ENCODE results near the gene GSAP.

DNA sequence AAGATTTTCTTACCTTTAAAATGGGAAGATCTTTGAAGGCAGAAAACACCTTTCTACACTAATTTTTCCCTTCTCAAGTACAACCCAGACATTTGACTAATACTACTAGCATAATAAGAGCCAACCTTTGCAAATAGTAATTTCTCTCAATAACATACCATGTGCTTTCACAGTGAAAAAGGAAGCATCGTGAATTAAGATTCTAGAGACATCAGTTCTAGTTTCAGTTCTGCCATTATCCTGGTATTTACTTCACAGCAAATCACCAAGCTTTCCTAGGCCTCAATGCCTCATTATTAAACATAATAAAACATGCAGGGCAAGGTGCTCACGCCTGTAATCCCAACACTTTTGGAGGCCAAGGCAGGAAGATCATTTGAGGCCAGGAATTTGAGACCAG lies 24.9 kb downstream of the GSAP start:
- TF ChIP-seq, protein P1, sequence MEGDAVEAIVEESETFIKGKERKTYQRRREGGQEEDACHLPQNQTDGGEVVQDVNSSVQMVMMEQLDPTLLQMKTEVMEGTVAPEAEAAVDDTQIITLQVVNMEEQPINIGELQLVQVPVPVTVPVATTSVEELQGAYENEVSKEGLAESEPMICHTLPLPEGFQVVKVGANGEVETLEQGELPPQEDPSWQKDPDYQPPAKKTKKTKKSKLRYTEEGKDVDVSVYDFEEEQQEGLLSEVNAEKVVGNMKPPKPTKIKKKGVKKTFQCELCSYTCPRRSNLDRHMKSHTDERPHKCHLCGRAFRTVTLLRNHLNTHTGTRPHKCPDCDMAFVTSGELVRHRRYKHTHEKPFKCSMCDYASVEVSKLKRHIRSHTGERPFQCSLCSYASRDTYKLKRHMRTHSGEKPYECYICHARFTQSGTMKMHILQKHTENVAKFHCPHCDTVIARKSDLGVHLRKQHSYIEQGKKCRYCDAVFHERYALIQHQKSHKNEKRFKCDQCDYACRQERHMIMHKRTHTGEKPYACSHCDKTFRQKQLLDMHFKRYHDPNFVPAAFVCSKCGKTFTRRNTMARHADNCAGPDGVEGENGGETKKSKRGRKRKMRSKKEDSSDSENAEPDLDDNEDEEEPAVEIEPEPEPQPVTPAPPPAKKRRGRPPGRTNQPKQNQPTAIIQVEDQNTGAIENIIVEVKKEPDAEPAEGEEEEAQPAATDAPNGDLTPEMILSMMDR (IDR thresholded peaks at IDR 0.05) = no peak
- TF ChIP-seq, protein P2, sequence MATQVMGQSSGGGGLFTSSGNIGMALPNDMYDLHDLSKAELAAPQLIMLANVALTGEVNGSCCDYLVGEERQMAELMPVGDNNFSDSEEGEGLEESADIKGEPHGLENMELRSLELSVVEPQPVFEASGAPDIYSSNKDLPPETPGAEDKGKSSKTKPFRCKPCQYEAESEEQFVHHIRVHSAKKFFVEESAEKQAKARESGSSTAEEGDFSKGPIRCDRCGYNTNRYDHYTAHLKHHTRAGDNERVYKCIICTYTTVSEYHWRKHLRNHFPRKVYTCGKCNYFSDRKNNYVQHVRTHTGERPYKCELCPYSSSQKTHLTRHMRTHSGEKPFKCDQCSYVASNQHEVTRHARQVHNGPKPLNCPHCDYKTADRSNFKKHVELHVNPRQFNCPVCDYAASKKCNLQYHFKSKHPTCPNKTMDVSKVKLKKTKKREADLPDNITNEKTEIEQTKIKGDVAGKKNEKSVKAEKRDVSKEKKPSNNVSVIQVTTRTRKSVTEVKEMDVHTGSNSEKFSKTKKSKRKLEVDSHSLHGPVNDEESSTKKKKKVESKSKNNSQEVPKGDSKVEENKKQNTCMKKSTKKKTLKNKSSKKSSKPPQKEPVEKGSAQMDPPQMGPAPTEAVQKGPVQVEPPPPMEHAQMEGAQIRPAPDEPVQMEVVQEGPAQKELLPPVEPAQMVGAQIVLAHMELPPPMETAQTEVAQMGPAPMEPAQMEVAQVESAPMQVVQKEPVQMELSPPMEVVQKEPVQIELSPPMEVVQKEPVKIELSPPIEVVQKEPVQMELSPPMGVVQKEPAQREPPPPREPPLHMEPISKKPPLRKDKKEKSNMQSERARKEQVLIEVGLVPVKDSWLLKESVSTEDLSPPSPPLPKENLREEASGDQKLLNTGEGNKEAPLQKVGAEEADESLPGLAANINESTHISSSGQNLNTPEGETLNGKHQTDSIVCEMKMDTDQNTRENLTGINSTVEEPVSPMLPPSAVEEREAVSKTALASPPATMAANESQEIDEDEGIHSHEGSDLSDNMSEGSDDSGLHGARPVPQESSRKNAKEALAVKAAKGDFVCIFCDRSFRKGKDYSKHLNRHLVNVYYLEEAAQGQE (IDR thresholded peaks at IDR 0.05; ENCODE audit: insufficient read depth in 1 of 2, low read depth in 2 of 2, low read length in 1 of 2) = no peak
- no peak for TF ChIP-seq SIN3A (IDR thresholded peaks at IDR 0.05; ENCODE audit: borderline replicate concordance, insufficient read depth, low read depth, low read length)

All from Panc1 (cell line).